MCF 10A (cell line): ENCODE measurements around the gene CDC5L. TPM values are rescaled to one million over a fixed set of nuclear protein-coding genes. Genes with fewer than 3 reads are reported as not detected.
A peak's percentile ranks its signal among the peaks of the same experiment; 100 is the strongest.

ENCODE experiments used
- BruUV-seq: library from RNA; stranded (reverse); fragments of 400-500 nt; replicated peaks from 2 replicates; lab custom pipeline; 2021; lab: Mats Ljungman, UMichigan
- CTCF ChIA-PET: fragments of 300-600 bp; sonication (Branson Sonifier 250); formaldehyde crosslinking; extraction: SDS; loops from one replicate; lab custom pipeline; 2021; ENCODE audit warnings: antibody characterized with exemption, inconsistent platforms; lab: Yijun Ruan, JAX
- POLR2A ChIA-PET: fragments of 300-600, 350-650 bp; sonication (Branson Sonifier 250); formaldehyde crosslinking; extraction: SDS; loops from one replicate; lab custom pipeline; 2020; ENCODE audit warnings: antibody characterized with exemption, inconsistent platforms; lab: Yijun Ruan, JAX
- DNase-seq: peaks from one replicate; pipeline ENCODE4 v3.0.0-alpha.2; 2018; ENCODE audit not compliant: unreplicated experiment
- H3K27ac Mint-ChIP-seq: one replicate; pipeline ENCODE4 v1.8.0; 2022; ENCODE audit warnings: mild to moderate bottlenecking, low read depth, mixed read lengths; ENCODE audit not compliant: unreplicated experiment
- H3K27me3 Mint-ChIP-seq: one replicate; pipeline ENCODE4 v1.8.0; 2022; ENCODE audit warnings: mixed read lengths; ENCODE audit not compliant: insufficient read depth, unreplicated experiment
- H3K36me3 Mint-ChIP-seq: one replicate; pipeline ENCODE4 v1.8.0; 2022; ENCODE audit warnings: mild to moderate bottlenecking, moderate library complexity, mixed read lengths; ENCODE audit not compliant: insufficient read depth, unreplicated experiment
- H3K4me1 Mint-ChIP-seq: one replicate; pipeline ENCODE4 v1.8.0; 2022; ENCODE audit warnings: mixed read lengths; ENCODE audit not compliant: insufficient read depth, unreplicated experiment
- H3K4me3 Mint-ChIP-seq: one replicate; pipeline ENCODE4 v1.8.0; 2022; ENCODE audit warnings: mild to moderate bottlenecking, moderate library complexity, mixed read lengths; ENCODE audit not compliant: unreplicated experiment
- H3K9me3 Mint-ChIP-seq: one replicate; pipeline ENCODE4 v1.8.0; 2022; ENCODE audit warnings: mixed read lengths; ENCODE audit not compliant: unreplicated experiment
- intact Hi-C: fragments of 100-400 bp; cut with micrococcal nuclease; formaldehyde crosslinking; loops from 2 replicates; pipeline ENCODE4 v1.14.1; 2022
- total RNA-seq: library from RNA; stranded (reverse); gene quantifications from 2 replicates; pipeline ENCODE4 v1.2.3, GENCODE V29; 2022
- TF ChIP-seq, protein P1 (sequence below): fragments of 200-600 bp; IDR thresholded peaks from one replicate; pipeline ENCODE4 v1.8.0; 2022; ENCODE audit warnings: antibody characterized with exemption, mild to moderate bottlenecking; ENCODE audit not compliant: unreplicated experiment

The CDC5L gene
- total RNA-seq, 1 experiment from 2014 or later, result 23.1 TPM

DNA sequence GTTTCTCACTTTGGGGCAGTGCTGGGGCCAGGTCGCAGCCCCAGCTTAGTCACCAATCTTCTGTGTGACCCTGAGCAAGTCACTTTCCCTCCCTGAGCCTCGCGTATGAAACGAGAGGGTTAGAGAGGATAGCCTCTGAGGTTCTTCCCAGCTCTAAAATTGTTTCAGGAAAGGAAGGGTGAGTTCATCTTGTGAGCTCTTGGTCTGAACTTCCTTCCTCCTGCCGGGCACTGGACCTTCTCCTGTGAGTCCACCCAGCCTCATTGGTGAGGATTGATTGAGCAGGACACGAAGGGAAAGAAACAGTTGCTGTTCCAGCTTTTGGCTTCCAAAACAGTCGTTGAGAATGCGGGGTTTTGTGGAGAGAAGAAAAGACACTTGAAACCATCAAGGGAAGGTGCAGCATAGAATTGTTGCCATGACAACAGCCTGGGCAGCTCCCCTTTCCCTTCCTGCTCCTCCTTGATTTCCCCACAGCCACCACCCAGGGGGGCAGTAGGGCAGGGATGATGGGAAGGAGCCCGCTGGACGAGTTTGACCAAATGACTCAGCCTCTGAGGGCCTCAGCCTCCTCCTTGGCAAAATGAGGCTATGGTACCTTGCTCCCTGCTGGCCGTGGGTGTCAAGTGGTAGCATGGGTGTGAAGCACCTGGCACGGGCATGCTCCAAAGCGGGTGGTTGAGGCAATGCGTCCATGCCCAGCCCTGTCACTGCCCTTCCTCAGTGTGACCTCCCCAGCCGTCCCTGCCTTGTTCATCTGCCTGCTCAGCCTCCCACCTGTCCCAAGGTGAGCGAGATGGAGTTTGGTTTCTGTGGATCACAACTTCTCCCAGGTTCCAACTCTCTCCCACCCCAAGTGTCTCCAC lies 107.8 kb downstream of the CDC5L start:
- Mint-ChIP-seq H3K9me3 (no peaks in the 10 kb centered on the region), H3K27me3 (no peaks in the 10 kb centered on the region), H3K4me3 (no peak overlapping the region), H3K4me1 (peaks cover 30% of the 10 kb centered on the region), H3K27ac (peak overlapping the region; percentile 87), H3K36me3 (no peaks in the 10 kb centered on the region)
- no TSS peak for BruUV-seq
- intact Hi-C loops, result no loop called here
- TF ChIP-seq, protein P1, sequence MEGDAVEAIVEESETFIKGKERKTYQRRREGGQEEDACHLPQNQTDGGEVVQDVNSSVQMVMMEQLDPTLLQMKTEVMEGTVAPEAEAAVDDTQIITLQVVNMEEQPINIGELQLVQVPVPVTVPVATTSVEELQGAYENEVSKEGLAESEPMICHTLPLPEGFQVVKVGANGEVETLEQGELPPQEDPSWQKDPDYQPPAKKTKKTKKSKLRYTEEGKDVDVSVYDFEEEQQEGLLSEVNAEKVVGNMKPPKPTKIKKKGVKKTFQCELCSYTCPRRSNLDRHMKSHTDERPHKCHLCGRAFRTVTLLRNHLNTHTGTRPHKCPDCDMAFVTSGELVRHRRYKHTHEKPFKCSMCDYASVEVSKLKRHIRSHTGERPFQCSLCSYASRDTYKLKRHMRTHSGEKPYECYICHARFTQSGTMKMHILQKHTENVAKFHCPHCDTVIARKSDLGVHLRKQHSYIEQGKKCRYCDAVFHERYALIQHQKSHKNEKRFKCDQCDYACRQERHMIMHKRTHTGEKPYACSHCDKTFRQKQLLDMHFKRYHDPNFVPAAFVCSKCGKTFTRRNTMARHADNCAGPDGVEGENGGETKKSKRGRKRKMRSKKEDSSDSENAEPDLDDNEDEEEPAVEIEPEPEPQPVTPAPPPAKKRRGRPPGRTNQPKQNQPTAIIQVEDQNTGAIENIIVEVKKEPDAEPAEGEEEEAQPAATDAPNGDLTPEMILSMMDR, result no peak
- ChIA-PET POLR2A (interaction anchor here (0.7 to 0.8 kb wide), 2 partner anchors 11 to 856 kb away, joined by 3 read pairs; no protein-coding TSS in a partner anchor), CTCF (interaction anchor here (0.6 to 3.1 kb wide), 7 partner anchors 18 to 1722 kb away, joined by 3 to 16 read pairs (median 3); no protein-coding TSS in a partner anchor)
- no peak for DNase-seq

DNA sequence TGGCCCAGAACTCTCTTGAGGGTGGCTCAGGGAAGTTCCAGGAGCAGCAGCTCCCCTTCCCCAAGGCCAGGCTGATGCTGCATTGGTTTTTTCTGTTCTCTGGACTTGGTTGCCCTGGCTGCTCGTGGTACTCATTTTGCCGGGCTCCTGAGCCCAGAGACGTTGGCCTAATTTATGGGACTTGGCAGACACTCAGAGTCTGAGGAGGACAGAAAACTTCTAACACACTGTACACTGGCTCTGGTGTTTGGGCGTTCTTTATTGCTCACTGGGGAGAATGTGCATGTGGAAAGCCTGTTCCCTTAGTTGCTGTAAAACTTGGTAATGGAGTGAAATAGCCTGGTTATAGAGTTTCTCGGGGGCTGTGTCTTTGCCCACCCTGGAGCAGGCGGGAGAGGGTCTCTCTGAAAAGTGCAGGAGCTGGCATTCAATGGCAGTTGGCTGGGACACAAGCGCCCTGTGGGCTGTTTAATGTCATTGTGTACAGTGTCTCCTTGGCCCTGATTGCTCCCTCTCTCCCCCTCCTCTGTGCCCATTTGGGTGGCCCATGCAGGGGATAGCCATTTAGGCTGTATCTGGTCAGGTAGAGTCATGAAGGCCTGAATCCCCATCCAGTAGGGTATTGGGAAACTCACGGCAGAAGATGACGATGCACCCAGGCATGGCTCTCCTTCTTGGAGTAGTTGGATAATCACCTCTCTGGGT lies 109.3 kb downstream of the CDC5L start:
- H3K27me3 Mint-ChIP-seq, result no peaks in the 10 kb centered on the region
- POLR2A ChIA-PET, result no interaction called here
- TF ChIP-seq, protein P1, result no peak
- H3K4me1 Mint-ChIP-seq, result peaks cover 17% of the 10 kb centered on the region
- CTCF ChIA-PET, result interaction anchor here (3.1 kb wide), 1 partner anchor 21 kb away, joined by 16 read pairs; no protein-coding TSS in a partner anchor
- BruUV-seq, result no TSS peak
- H3K9me3 Mint-ChIP-seq, result no peaks in the 10 kb centered on the region
- H3K4me3 Mint-ChIP-seq, result no peak overlapping the region
- DNase-seq, result no peak
- intact Hi-C loops, result no loop called here
- H3K36me3 Mint-ChIP-seq, result no peaks in the 10 kb centered on the region
- no peak overlapping the region for H3K27ac Mint-ChIP-seq

DNA sequence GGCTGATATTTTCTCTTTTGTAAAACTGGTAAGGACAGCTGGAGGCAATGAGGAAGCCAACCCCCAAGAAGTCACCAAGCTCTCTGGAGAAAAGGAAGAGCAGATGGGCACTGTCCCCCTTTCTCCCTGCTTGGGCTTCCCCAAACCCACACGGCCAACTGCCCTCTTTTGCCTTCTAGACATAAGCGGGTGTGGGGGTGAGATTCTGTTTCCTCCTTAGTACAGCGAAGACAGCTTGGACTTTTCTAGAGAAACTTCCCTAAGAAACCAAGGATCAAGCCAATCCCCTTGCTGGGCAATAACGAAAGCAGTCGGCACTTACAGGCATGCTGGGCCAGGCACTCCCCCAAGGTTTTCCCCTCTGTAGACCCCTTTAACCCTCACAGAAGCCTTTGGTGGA lies 110.3 kb downstream of the CDC5L start:
- BruUV-seq, result no TSS peak
- TF ChIP-seq, protein P1, result no peak
- no peaks in the 10 kb centered on the region for H3K36me3 Mint-ChIP-seq
- DNase-seq, result no peak
- POLR2A ChIA-PET, result no interaction called here
- no peaks in the 10 kb centered on the region for H3K27me3 Mint-ChIP-seq
- no peak overlapping the region for H3K27ac Mint-ChIP-seq
- intact Hi-C loops, result no loop called here
- H3K4me1 Mint-ChIP-seq, result peaks cover 17% of the 10 kb centered on the region
- no peak overlapping the region for H3K4me3 Mint-ChIP-seq
- CTCF ChIA-PET, result interaction anchor here (1.0 kb wide), 1 partner anchor 23 kb away, joined by 3 read pairs; no protein-coding TSS in a partner anchor
- H3K9me3 Mint-ChIP-seq, result no peaks in the 10 kb centered on the region

DNA sequence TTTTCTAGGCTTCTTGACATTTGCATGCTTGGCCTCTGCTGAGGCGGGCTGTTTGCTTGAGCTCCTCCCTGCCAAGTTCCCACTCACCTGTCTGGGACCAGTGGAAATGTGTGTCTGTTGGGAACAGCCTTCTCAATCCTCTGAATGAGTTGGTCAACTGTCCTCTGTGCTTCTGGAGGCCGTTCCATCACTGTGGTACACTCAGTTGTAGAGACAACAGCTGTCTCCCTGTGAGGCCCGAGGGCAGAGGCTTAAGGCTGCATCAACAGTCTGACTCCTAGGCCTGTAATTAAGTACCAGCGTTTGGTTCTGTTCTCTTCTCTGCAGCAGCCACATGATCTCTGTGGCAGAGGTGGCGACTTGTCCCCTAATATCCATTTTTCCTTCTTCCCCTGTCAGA lies 110.9 kb downstream of the CDC5L start:
- no TSS peak for BruUV-seq
- Mint-ChIP-seq H3K4me1 (peaks cover 12% of the 10 kb centered on the region), H3K36me3 (no peaks in the 10 kb centered on the region), H3K27me3 (no peaks in the 10 kb centered on the region), H3K27ac (no peak overlapping the region), H3K9me3 (no peaks in the 10 kb centered on the region), H3K4me3 (no peak overlapping the region)
- no peak for DNase-seq
- ChIA-PET CTCF (interaction anchor here (0.6 to 1.0 kb wide), 2 partner anchors 23 to 60 kb away, joined by 3 read pairs; no protein-coding TSS in a partner anchor), POLR2A (interaction anchor here (2.5 kb wide), 1 partner anchor 8 kb away, joined by 8 read pairs; no protein-coding TSS in a partner anchor)
- TF ChIP-seq, protein P1, result no peak
- intact Hi-C loops, result no loop called here
